ENCODE data around the gene GEMIN8.

DNA sequence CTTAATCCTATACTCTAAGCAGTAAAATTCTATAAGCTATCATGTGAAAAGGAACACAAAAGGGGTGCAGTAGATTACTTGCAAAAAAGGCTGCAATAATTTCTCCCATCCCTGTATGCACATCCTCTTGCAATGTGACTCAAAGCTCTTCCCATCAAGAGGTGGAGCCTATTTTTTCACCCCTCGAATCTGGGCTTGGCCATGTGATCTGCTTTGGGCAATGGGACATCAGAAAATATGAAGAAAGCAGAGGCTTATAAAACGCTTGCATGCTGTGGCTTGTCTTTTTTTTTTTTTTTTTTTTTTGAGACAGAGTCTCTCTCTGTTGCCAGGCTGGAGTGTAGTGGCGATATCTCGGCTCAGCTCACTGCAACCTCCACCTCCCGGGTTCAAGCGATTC is 33.0 kb downstream of the GEMIN8 start:
- no peak for TF ChIP-seq NPAS2 (CRISPR knock-in tag; IDR thresholded peaks at IDR 0.05; ENCODE audit: borderline replicate concordance)
- no peak for TF ChIP-seq RFX5 (IDR thresholded peaks at IDR 0.05)
